Caco-2 (cell line): ENCODE results near the gene ST6GAL1. TPM values are rescaled to one million over a fixed set of nuclear protein-coding genes. Genes with fewer than 3 reads are reported as not detected.

ENCODE experiments used
- BruUV-seq: library from RNA; stranded (reverse); fragments of 400-500 nt; replicated peaks from 2 replicates; lab custom pipeline; 2021; lab: Mats Ljungman, UMichigan
- CTCF ChIA-PET: fragments of 300-600 bp; sonication (Branson Sonifier 250); formaldehyde crosslinking; loops from one replicate; lab custom pipeline; 2022; ENCODE audit warnings: antibody characterized with exemption; lab: Charles Lee
- POLR2A ChIA-PET: fragments of 300-600 bp; sonication (Branson Sonifier 250); formaldehyde crosslinking; loops from one replicate; lab custom pipeline; 2022; ENCODE audit warnings: antibody characterized with exemption; lab: Charles Lee
- DNase-seq, 2 experiments: peaks; one replicate each; pipeline versions ENCODE4 v3.0.0 to v3.0.0-alpha.2; 2020 to 2022
- H3K27me3 ChIP-seq: replicated peaks from 2 replicates; pipeline ENCODE4 v1.6.0; 2011; ENCODE audit warnings: low read length; ENCODE audit not compliant: control insufficient read depth, insufficient read depth
- H3K36me3 ChIP-seq: 2 replicates; pipeline ENCODE4 v1.5.1; 2011; ENCODE audit warnings: low read length; ENCODE audit not compliant: control insufficient read depth, insufficient read depth
- H3K4me1 ChIP-seq: fragments of 250-450 bp; sonication (Bioruptor Pico); 2 replicates; pipeline ENCODE4 v1.5.1; 2020; ENCODE audit warnings: mild to moderate bottlenecking
- H3K4me3 ChIP-seq: 2 replicates; pipeline ENCODE4 v1.5.1; 2011; ENCODE audit warnings: low read depth, mild to moderate bottlenecking, control low read depth, low read length
- H3K9me3 ChIP-seq: fragments of 250-450 bp; sonication (Bioruptor Pico); 2 replicates; pipeline ENCODE4 v1.5.1; 2020; ENCODE audit warnings: mild to moderate bottlenecking, moderate library complexity
- H3K27ac Mint-ChIP-seq: one replicate; pipeline ENCODE4 v1.8.0; 2022; ENCODE audit warnings: mixed read lengths; ENCODE audit not compliant: unreplicated experiment
- H3K27me3 Mint-ChIP-seq: one replicate; pipeline ENCODE4 v1.8.0; 2022; ENCODE audit warnings: mixed read lengths; ENCODE audit not compliant: insufficient read depth, unreplicated experiment
- H3K36me3 Mint-ChIP-seq: one replicate; pipeline ENCODE4 v1.8.0; 2022; ENCODE audit warnings: mild to moderate bottlenecking, mixed read lengths; ENCODE audit not compliant: insufficient read depth, unreplicated experiment
- H3K4me1 Mint-ChIP-seq: one replicate; pipeline ENCODE4 v1.8.0; 2022; ENCODE audit warnings: low read depth, mixed read lengths; ENCODE audit not compliant: unreplicated experiment
- H3K4me3 Mint-ChIP-seq: one replicate; pipeline ENCODE4 v1.8.0; 2022; ENCODE audit warnings: mild to moderate bottlenecking, moderate library complexity, mixed read lengths; ENCODE audit not compliant: unreplicated experiment
- H3K9me3 Mint-ChIP-seq: one replicate; pipeline ENCODE4 v1.8.0; 2022; ENCODE audit warnings: mixed read lengths; ENCODE audit not compliant: unreplicated experiment
- CTCF ChIP-seq, 2 experiments: fragments of 200-600 bp in 1 of 2; IDR thresholded peaks; 1 replicate in 1 of 2; 2 replicates in 1 of 2; pipeline versions ENCODE4 v1.5.1 to v1.8.0; 2011 to 2022; ENCODE audit warnings: antibody characterized with exemption in 1 of 2, control low read depth in 1 of 2, inconsistent platforms in 1 of 2, low read depth in 1 of 2, low read length in 1 of 2, mild to moderate bottlenecking in 1 of 2, moderate library complexity in 1 of 2; ENCODE audit not compliant: insufficient read depth in 1 of 2, severe bottlenecking in 1 of 2, unreplicated experiment in 1 of 2
- intact Hi-C: fragments of 100-400 bp; cut with micrococcal nuclease; formaldehyde crosslinking; loops from one replicate; pipeline ENCODE4 v1.10.0; 2022; ENCODE audit not compliant: unreplicated experiment
- total RNA-seq: library from RNA; stranded (reverse); gene quantifications from 2 replicates; pipeline ENCODE4 v1.2.3, GENCODE V29; 2022

The ST6GAL1 gene
- total RNA-seq, 1 experiment from 2014 or later = 34.6 TPM

- DNase-seq = peak; percentile 50 to 52
- H3K36me3 Mint-ChIP-seq = peaks cover 19% of the 10 kb centered on the region
- CTCF ChIA-PET = interaction anchor here (1.0 kb wide), 1 partner anchor 217 kb away, joined by 3 read pairs; no protein-coding TSS in a partner anchor
Observed at GRCh38 chr3:187066228-187066995, 136.1 kb downstream of the ST6GAL1 start.

GRCh38 chr3:187068787-187069186, 138.5 kb downstream of the ST6GAL1 start:
- no peak for TF ChIP-seq CTCF (IDR thresholded peaks at IDR 0.05; ENCODE audit: insufficient read depth in 1 of 2, low read depth in 1 of 2, low read length in 1 of 2, severe bottlenecking in 1 of 2, unreplicated experiment in 1 of 2)
- no peak overlapping the region for H3K4me3 Mint-ChIP-seq
- Histone ChIP-seq H3K27me3 (no peaks in the 10 kb centered on the region), H3K4me1 (peaks cover 20% of the 10 kb centered on the region), H3K9me3 (no peaks in the 10 kb centered on the region), H3K36me3 (0 out of 2 replicates have a peak, but pooled peaks cover 1% of the 10 kb centered on the region), H3K4me3 (no peak overlapping the region)
- peaks cover 10% of the 10 kb centered on the region for H3K36me3 Mint-ChIP-seq
- intact Hi-C loops = no loop called here
- no peak overlapping the region for H3K27ac Mint-ChIP-seq
- no peaks in the 10 kb centered on the region for H3K27me3 Mint-ChIP-seq
- peaks cover 14% of the 10 kb centered on the region for H3K4me1 Mint-ChIP-seq
- CTCF ChIA-PET = interaction anchor here (0.7 to 1.0 kb wide), 2 partner anchors 219 to 708 kb away, joined by 3 read pairs; no protein-coding TSS in a partner anchor
- H3K9me3 Mint-ChIP-seq = peaks cover 9% of the 10 kb centered on the region
- no peak for DNase-seq
- BruUV-seq = no TSS peak
- POLR2A ChIA-PET = no interaction called here

More at GRCh38 chr3:187066228-187066995, 136.1 kb downstream of the ST6GAL1 start:
- peak; percentile 13 to 21 for TF ChIP-seq CTCF (IDR thresholded peaks at IDR 0.05; ENCODE audit: insufficient read depth in 1 of 2, low read depth in 1 of 2, low read length in 1 of 2, severe bottlenecking in 1 of 2, unreplicated experiment in 1 of 2)
- no peaks in the 10 kb centered on the region for H3K36me3 ChIP-seq
- H3K9me3 Mint-ChIP-seq = peaks cover 9% of the 10 kb centered on the region
- POLR2A ChIA-PET = interaction anchor here (0.5 kb wide), 1 partner anchor 29 kb away, joined by 3 read pairs; no protein-coding TSS in a partner anchor
- no peaks in the 10 kb centered on the region for H3K27me3 ChIP-seq
- no peaks in the 10 kb centered on the region for H3K9me3 ChIP-seq
- intact Hi-C loops = no loop called here
- no peaks in the 10 kb centered on the region for H3K27me3 Mint-ChIP-seq
- H3K4me1 Mint-ChIP-seq = peaks cover 28% of the 10 kb centered on the region
- H3K4me3 Mint-ChIP-seq = no peak overlapping the region
- H3K4me3 ChIP-seq = no peak overlapping the region
- no peak overlapping the region for H3K27ac Mint-ChIP-seq
- no TSS peak for BruUV-seq
- peaks cover 27% of the 10 kb centered on the region for H3K4me1 ChIP-seq

GRCh38 chr3:187069857-187070516, 139.7 kb downstream of the ST6GAL1 start:
- Mint-ChIP-seq H3K9me3 (peaks cover 9% of the 10 kb centered on the region), H3K27ac (no peak overlapping the region), H3K36me3 (peaks cover 6% of the 10 kb centered on the region), H3K4me1 (peaks cover 7% of the 10 kb centered on the region), H3K27me3 (no peaks in the 10 kb centered on the region), H3K4me3 (no peak overlapping the region)
- H3K9me3 ChIP-seq = no peaks in the 10 kb centered on the region
- 0 out of 2 replicates have a peak, but pooled peaks cover 2% of the 10 kb centered on the region for H3K36me3 ChIP-seq
- peaks cover 13% of the 10 kb centered on the region for H3K4me1 ChIP-seq
- H3K4me3 ChIP-seq = no peak overlapping the region
- CTCF ChIA-PET = no interaction called here
- BruUV-seq = no TSS peak
- DNase-seq = no peak
- intact Hi-C loops = no loop called here
- no peaks in the 10 kb centered on the region for H3K27me3 ChIP-seq
- no peak for TF ChIP-seq CTCF (IDR thresholded peaks at IDR 0.05; ENCODE audit: insufficient read depth in 1 of 2, low read depth in 1 of 2, low read length in 1 of 2, severe bottlenecking in 1 of 2, unreplicated experiment in 1 of 2)
- POLR2A ChIA-PET = no interaction called here
